Measurements from ENCODE around the gene GDF7. TPM values are rescaled to one million over a fixed set of nuclear protein-coding genes. Genes with fewer than 3 reads are reported as not detected.
"Not testable (repeated sequence)": the region's sequence is repeated elsewhere in the genome, so short reads cannot be mapped to it uniquely, and the experiment has no call there.

Gene GDF7
- total RNA-seq, 1 donor from 2014 or later: not detected

- no peak for DNase-seq (ENCODE audit: low read depth)
Measured at GRCh38 chr2:20696366-20696765, 29.4 kb downstream of the GDF7 start.

- no peak for DNase-seq (ENCODE audit: low read depth)
Measured at GRCh38 chr2:20697322-20697934, 30.5 kb downstream of the GDF7 start.

- peak; percentile 18 for DNase-seq (ENCODE audit: low read depth)
Measured at GRCh38 chr2:20698916-20699613, 32.1 kb downstream of the GDF7 start.

- no peak for DNase-seq (ENCODE audit: low read depth)
Measured at GRCh38 chr2:20702563-20702962, 35.6 kb downstream of the GDF7 start.

- DNase-seq (ENCODE audit: low read depth): no peak
Measured at GRCh38 chr2:20704886-20705285, 37.9 kb downstream of the GDF7 start.

GRCh38 chr2:20706217-20706616, 39.3 kb downstream of the GDF7 start:
- DNase-seq (ENCODE audit: low read depth): no peak

GRCh38 chr2:20706786-20707185, 39.8 kb downstream of the GDF7 start:
- no peak for DNase-seq (ENCODE audit: low read depth)

GRCh38 chr2:20707601-20708000, 40.7 kb downstream of the GDF7 start:
- DNase-seq (ENCODE audit: low read depth): no peak

GRCh38 chr2:20711641-20712040, 44.7 kb downstream of the GDF7 start:
- not testable (repeated sequence) for DNase-seq (ENCODE audit: low read depth)

GRCh38 chr2:20713585-20713984, 46.6 kb downstream of the GDF7 start:
- DNase-seq (ENCODE audit: low read depth): not testable (repeated sequence)

- not testable (repeated sequence) for DNase-seq (ENCODE audit: low read depth)
Measured at GRCh38 chr2:20714412-20714811, 47.5 kb downstream of the GDF7 start.

- DNase-seq (ENCODE audit: low read depth): not testable (repeated sequence)
Measured at GRCh38 chr2:20716164-20716563, 49.2 kb downstream of the GDF7 start.

- DNase-seq (ENCODE audit: low read depth): no peak
Measured at GRCh38 chr2:20717641-20718040, 50.7 kb downstream of the GDF7 start.

- no peak for DNase-seq (ENCODE audit: low read depth)
Measured at GRCh38 chr2:20722592-20723240, 55.8 kb downstream of the GDF7 start.

GRCh38 chr2:20723543-20723942, 56.6 kb downstream of the GDF7 start:
- DNase-seq (ENCODE audit: low read depth): no peak

GRCh38 chr2:20724500-20725053, 57.6 kb downstream of the GDF7 start:
- DNase-seq (ENCODE audit: low read depth): no peak

- DNase-seq (ENCODE audit: low read depth): no peak
Measured at GRCh38 chr2:20725782-20726181, 58.8 kb downstream of the GDF7 start.

GRCh38 chr2:20726913-20727312, 60.0 kb downstream of the GDF7 start:
- no peak for DNase-seq (ENCODE audit: low read depth)

GRCh38 chr2:20728114-20728758, 61.3 kb downstream of the GDF7 start:
- peak; percentile 9 for DNase-seq (ENCODE audit: low read depth)

Measured in myocyte (in vitro differentiated cells).